Activated CD8-positive, alpha-beta T cell treated with anti-CD3 and anti-CD28 coated beads for 36 hours (primary cell): ENCODE measurements around the gene ALG6. TPM values are rescaled to one million over a fixed set of nuclear protein-coding genes. Genes with fewer than 3 reads are reported as not detected.

Experiments used
- ATAC-seq: fragments of 200-7000 bp; cut with Tn5 transposase; one replicate; pipeline ENCODE4 v1.10.0; 2021; ENCODE audit warnings: mild to moderate bottlenecking, moderate library complexity
- CTCF ChIA-PET: fragments of 350-600 bp; sonication (Branson Sonifier 250); formaldehyde crosslinking; loops from one replicate; lab custom pipeline; 2021; ENCODE audit warnings: antibody characterized with exemption; lab: Charles Lee
- POLR2A ChIA-PET: fragments of 350-600 bp; sonication (Branson Sonifier 250); formaldehyde crosslinking; loops from one replicate; lab custom pipeline; 2021; ENCODE audit warnings: antibody characterized with exemption; lab: Charles Lee
- DNase-seq: peaks from one replicate; pipeline ENCODE4 v3.0.0-alpha.2; 2020
- H3K27ac Mint-ChIP-seq: one replicate; pipeline ENCODE4 v1.8.0; 2021; ENCODE audit warnings: mild to moderate bottlenecking, mixed read lengths
- H3K27me3 Mint-ChIP-seq: one replicate; pipeline ENCODE4 v1.8.0; 2021; ENCODE audit warnings: mixed read lengths
- H3K36me3 Mint-ChIP-seq: one replicate; pipeline ENCODE4 v1.8.0; 2021; ENCODE audit warnings: low read depth, mixed read lengths
- H3K4me1 Mint-ChIP-seq: one replicate; pipeline ENCODE4 v1.8.0; 2021; ENCODE audit warnings: low read depth, mixed read lengths
- H3K4me3 Mint-ChIP-seq: one replicate; pipeline ENCODE4 v1.8.0; 2021; ENCODE audit warnings: mild to moderate bottlenecking, moderate library complexity, mixed read lengths
- H3K9me3 Mint-ChIP-seq: one replicate; pipeline ENCODE4 v1.8.0; 2021; ENCODE audit warnings: mixed read lengths
- intact Hi-C: fragments of 100-400 bp; cut with micrococcal nuclease; formaldehyde crosslinking; loops from one replicate; pipeline ENCODE4 v1.10.0; 2022
- total RNA-seq, 2 experiments: library from RNA; stranded (reverse); gene quantifications; one replicate each; pipeline ENCODE4 v1.2.3, GENCODE V29; 2021
- TF ChIP-seq, protein P1 (sequence below): fragments of 200-600 bp; IDR thresholded peaks from one replicate; pipeline ENCODE4 v1.8.0; 2022; ENCODE audit warnings: antibody characterized with exemption, mild to moderate bottlenecking

ALG6 gene
- total RNA-seq, 2 experiments from 2014 or later, result 15.1 to 17.7 TPM

GRCh38 chr1:63320022-63320721, 47.3 kb upstream of the ALG6 start:
- peaks cover 35% of the 10 kb centered on the region for H3K4me1 Mint-ChIP-seq
- H3K36me3 Mint-ChIP-seq, result peaks cover 17% of the 10 kb centered on the region
- peak overlapping the region; percentile 17 for H3K4me3 Mint-ChIP-seq
- ChIA-PET POLR2A (interaction anchor here (0.8 kb wide), 1 partner anchor 9 kb away, joined by 3 read pairs; no protein-coding TSS in a partner anchor), CTCF (interaction anchor here (1.0 to 6.3 kb wide), 5 partner anchors 7 to 111 kb away, joined by 3 to 39 read pairs (median 4); no protein-coding TSS in a partner anchor)
- intact Hi-C loops, result loop anchor here (10.0 kb wide), 1 partner anchor 205 kb away; the partner anchor contains the start of genes EFCAB7 and ITGB3BP
- peaks cover 4% of the 10 kb centered on the region for H3K9me3 Mint-ChIP-seq
- peaks cover 63% of the 10 kb centered on the region for H3K27me3 Mint-ChIP-seq
- TF ChIP-seq, protein P1, sequence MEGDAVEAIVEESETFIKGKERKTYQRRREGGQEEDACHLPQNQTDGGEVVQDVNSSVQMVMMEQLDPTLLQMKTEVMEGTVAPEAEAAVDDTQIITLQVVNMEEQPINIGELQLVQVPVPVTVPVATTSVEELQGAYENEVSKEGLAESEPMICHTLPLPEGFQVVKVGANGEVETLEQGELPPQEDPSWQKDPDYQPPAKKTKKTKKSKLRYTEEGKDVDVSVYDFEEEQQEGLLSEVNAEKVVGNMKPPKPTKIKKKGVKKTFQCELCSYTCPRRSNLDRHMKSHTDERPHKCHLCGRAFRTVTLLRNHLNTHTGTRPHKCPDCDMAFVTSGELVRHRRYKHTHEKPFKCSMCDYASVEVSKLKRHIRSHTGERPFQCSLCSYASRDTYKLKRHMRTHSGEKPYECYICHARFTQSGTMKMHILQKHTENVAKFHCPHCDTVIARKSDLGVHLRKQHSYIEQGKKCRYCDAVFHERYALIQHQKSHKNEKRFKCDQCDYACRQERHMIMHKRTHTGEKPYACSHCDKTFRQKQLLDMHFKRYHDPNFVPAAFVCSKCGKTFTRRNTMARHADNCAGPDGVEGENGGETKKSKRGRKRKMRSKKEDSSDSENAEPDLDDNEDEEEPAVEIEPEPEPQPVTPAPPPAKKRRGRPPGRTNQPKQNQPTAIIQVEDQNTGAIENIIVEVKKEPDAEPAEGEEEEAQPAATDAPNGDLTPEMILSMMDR, result no peak
- no peak overlapping the region for H3K27ac Mint-ChIP-seq
- DNase-seq, result no peak
- no peak for ATAC-seq

DNA sequence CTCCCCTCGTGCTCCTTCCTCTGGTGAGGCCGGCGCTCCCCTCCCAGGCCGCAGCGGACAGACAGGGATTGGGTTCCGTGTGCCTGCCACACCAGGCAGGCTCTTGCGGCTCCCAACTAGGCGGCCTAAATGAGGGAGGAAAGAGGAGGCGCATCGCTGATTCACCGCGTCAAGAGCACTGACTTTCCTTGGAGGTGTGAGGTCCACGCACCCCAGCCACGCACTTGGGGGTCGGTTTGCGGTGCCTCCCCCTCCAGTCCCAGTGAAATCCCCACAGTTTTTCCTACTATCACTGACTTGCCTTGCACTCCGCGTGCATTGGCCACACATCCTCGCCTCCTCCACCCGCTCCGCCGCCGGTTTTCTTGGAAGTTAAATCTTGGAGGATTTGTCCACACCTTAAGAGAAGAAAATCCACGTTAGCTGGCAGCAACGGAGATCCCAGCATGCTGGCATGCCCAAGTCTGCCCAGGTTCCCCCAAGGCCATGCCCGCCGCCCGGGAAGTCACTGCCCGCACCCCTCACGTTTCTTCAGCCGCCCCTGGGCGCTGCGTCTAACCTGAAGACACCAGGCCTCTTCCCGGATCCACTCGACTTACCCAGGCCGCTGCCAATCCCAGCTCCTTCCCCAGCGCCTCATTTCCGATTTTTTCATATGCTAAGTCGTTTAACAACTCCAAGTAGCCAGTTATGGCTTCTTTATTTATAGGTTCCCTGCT, 46.2 kb upstream of the ALG6 start:
- TF ChIP-seq, protein P1, result no peak
- CTCF ChIA-PET, result interaction anchor here (0.6 to 6.3 kb wide), 3 partner anchors 6 to 215 kb away, joined by 3 to 39 read pairs (median 28); no protein-coding TSS in a partner anchor
- intact Hi-C loops, result loop anchor here (10.0 kb wide), 1 partner anchor 204 kb away; the partner anchor contains the start of genes EFCAB7 and ITGB3BP
- Mint-ChIP-seq H3K9me3 (peaks cover 6% of the 10 kb centered on the region), H3K36me3 (peaks cover 18% of the 10 kb centered on the region), H3K27me3 (peaks cover 61% of the 10 kb centered on the region), H3K4me3 (peak overlapping the region; percentile 70), H3K4me1 (peaks cover 37% of the 10 kb centered on the region), H3K27ac (peak overlapping the region; percentile 30)
- DNase-seq (no peak), ATAC-seq (no peak)
- POLR2A ChIA-PET, result interaction anchor here (1.2 kb wide), 1 partner anchor 19 kb away, joined by 3 read pairs; no protein-coding TSS in a partner anchor

GRCh38 chr1:63321785-63322113, 45.7 kb upstream of the ALG6 start:
- intact Hi-C loops, result loop anchor here (10.0 kb wide), 1 partner anchor 203 kb away; the partner anchor contains the start of genes EFCAB7 and ITGB3BP
- Mint-ChIP-seq H3K27ac (peak overlapping the region; percentile 30), H3K27me3 (peaks cover 63% of the 10 kb centered on the region), H3K36me3 (peaks cover 20% of the 10 kb centered on the region), H3K9me3 (peaks cover 7% of the 10 kb centered on the region), H3K4me1 (peaks cover 38% of the 10 kb centered on the region), H3K4me3 (peak overlapping the region; percentile 70)
- no peak for DNase-seq
- CTCF ChIA-PET, result interaction anchor here (0.6 kb wide), 1 partner anchor 214 kb away, joined by 3 read pairs; no protein-coding TSS in a partner anchor
- POLR2A ChIA-PET, result interaction anchor here (1.2 kb wide), 1 partner anchor 18 kb away, joined by 3 read pairs; no protein-coding TSS in a partner anchor
- peak; percentile 3 for ATAC-seq
- TF ChIP-seq, protein P1, result no peak

DNA sequence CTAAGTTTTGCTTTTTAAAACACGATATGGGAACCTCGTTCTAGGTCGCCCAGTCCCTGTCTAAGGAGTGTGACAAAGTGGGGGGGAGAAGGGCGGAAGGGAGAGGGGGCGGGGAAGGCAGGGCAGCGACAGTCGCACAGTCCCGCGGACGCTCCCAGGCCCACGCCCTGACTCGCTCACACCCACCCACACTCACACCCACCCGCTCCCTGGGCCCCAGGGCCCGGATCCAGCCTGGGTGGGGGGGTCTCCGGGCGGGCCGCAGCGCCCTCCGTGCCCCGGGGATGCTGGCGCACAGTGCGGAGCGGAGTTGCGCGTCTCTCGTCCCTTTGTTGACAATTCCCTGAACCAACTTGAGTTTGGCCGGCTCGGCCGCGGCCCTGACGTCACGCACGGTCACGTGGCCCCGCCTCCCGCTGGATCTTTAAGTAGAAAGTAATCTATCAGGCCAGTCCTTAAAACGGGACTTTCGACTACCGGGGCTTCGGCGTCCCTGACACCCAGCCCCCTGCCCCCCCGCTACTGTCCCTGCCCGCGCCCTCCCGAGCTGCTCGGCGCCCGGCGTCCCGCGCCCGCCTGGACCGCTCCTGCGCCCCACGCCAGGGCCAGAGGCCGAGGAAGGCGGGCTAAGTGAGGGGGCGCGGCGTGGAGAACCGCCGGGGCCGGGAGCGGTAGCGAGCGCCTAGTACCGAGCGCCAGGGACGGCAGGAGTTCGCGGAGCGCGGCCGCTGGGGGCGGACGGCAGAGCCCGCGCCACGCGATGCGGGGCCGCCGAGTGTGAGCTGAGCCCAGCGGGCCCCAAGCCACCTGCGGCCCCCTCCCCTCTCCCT, 45.1 kb upstream of the ALG6 start, which contains the start of gene FOXD3:
FOXD3 (plus strand) TSS at position 454 of the 830 bp plus-strand sequence. CDS start 492 bp downstream, outside the sequence.
- H3K36me3 Mint-ChIP-seq, result peaks cover 20% of the 10 kb centered on the region
- peak; percentile 19 for ATAC-seq
- intact Hi-C loops, result loop anchor here (10.0 kb wide), 1 partner anchor 202 kb away; the partner anchor contains the start of genes EFCAB7 and ITGB3BP

More for the DNA sequence above, 45.1 kb upstream of the ALG6 start, which contains the start of gene FOXD3:
- Mint-ChIP-seq H3K27ac (peak within 1 kb of the TSS; percentile 30), H3K27me3 (peaks cover 68% of the 10 kb centered on the region), H3K4me1 (peaks cover 41% of the 10 kb centered on the region), H3K9me3 (peaks cover 7% of the 10 kb centered on the region), H3K4me3 (peak within 1 kb of the TSS; percentile 72)
- peak; percentile 48 for DNase-seq
- ChIA-PET POLR2A (interaction anchor here (1.2 kb wide), 1 partner anchor 18 kb away, joined by 3 read pairs; no protein-coding TSS in a partner anchor), CTCF (interaction anchor here (1.2 kb wide), 1 partner anchor 10 kb away, joined by 6 read pairs; no protein-coding TSS in a partner anchor)
- TF ChIP-seq, protein P1, result no peak
